ENCODE results near the gene CASP10. TPM values are rescaled to one million over a fixed set of nuclear protein-coding genes. Genes with fewer than 3 reads are reported as not detected.

Gene CASP10
- total and polyA plus RNA-seq, 9 of the 15 experiments (the other 6 are each of a cell fraction or from before 2014, with no cell fraction given), result 7.1 to 20.4 (median 10.8) TPM

GRCh38 chr2:201257956-201258665 lies 75.2 kb downstream of the CASP10 start (continued):
- TF ChIP-seq, protein P1, sequence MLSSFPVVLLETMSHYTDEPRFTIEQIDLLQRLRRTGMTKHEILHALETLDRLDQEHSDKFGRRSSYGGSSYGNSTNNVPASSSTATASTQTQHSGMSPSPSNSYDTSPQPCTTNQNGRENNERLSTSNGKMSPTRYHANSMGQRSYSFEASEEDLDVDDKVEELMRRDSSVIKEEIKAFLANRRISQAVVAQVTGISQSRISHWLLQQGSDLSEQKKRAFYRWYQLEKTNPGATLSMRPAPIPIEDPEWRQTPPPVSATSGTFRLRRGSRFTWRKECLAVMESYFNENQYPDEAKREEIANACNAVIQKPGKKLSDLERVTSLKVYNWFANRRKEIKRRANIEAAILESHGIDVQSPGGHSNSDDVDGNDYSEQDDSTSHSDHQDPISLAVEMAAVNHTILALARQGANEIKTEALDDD (IDR thresholded peaks at IDR 0.05), result 0 out of 2 replicates have a peak, but pooled peaks have one; percentile 8
- TF ChIP-seq, protein P2, sequence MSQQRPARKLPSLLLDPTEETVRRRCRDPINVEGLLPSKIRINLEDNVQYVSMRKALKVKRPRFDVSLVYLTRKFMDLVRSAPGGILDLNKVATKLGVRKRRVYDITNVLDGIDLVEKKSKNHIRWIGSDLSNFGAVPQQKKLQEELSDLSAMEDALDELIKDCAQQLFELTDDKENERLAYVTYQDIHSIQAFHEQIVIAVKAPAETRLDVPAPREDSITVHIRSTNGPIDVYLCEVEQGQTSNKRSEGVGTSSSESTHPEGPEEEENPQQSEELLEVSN (IDR thresholded peaks at IDR 0.05; ENCODE audit: borderline replicate concordance in 1 of 2, extremely low read depth in 1 of 2, insufficient read depth in 1 of 2, insufficient read length in 1 of 2, low read depth in 1 of 2, low read length in 1 of 2, poor library complexity in 1 of 2, severe bottlenecking in 1 of 2), result peak; percentile 36 to 66
- peak; percentile 25 for TF ChIP-seq DPF2 (IDR thresholded peaks at IDR 0.05)
- TF ChIP-seq CBFA2T3 (IDR thresholded peaks at IDR 0.05), result no peak
- TF ChIP-seq MAX (CRISPR knock-in tag; IDR thresholded peaks at IDR 0.05), result peak; percentile 52; the same call in 1 of the 2 replicates
- TF ChIP-seq, protein P3, sequence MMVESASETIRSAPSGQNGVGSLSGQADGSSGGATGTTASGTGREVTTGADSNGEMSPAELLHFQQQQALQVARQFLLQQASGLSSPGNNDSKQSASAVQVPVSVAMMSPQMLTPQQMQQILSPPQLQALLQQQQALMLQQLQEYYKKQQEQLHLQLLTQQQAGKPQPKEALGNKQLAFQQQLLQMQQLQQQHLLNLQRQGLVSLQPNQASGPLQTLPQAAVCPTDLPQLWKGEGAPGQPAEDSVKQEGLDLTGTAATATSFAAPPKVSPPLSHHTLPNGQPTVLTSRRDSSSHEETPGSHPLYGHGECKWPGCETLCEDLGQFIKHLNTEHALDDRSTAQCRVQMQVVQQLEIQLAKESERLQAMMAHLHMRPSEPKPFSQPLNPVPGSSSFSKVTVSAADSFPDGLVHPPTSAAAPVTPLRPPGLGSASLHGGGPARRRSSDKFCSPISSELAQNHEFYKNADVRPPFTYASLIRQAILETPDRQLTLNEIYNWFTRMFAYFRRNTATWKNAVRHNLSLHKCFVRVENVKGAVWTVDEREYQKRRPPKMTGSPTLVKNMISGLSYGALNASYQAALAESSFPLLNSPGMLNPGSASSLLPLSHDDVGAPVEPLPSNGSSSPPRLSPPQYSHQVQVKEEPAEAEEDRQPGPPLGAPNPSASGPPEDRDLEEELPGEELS (CRISPR knock-in tag; IDR thresholded peaks at IDR 0.05; ENCODE audit: borderline replicate concordance), result no peak
- TF ChIP-seq ZNF644 (tag; IDR thresholded peaks at IDR 0.05; ENCODE audit: low read depth), result no peak; the same call in 1 of the 2 replicates
- TF ChIP-seq, protein P4, sequence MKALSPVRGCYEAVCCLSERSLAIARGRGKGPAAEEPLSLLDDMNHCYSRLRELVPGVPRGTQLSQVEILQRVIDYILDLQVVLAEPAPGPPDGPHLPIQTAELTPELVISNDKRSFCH (CRISPR knock-in tag; IDR thresholded peaks at IDR 0.05), result no peak
- TF ChIP-seq, protein P4 (tag; IDR thresholded peaks at IDR 0.05), result peak; percentile 49; the same call in 1 of the 2 replicates
- 0 out of 2 replicates have a peak, but pooled peaks have one; percentile 25 for TF ChIP-seq MTA1 (IDR thresholded peaks at IDR 0.05; ENCODE audit: borderline replicate concordance)
- TF ChIP-seq BMI1 (IDR thresholded peaks at IDR 0.05; ENCODE audit: low read length), result no peak

Measured in K562 (cell line).